HG02885 (cell line): ENCODE measurements around the gene CDCA3.
"Not testable (repeated sequence)": the region's sequence is repeated elsewhere in the genome, so short reads cannot be mapped to it uniquely, and the experiment has no call there.

ENCODE experiments used
- ATAC-seq: cut with Tn5 transposase; IDR thresholded peaks from one replicate; pipeline ENCODE4 v1.9.1; 2021; ENCODE audit warnings: mild to moderate bottlenecking; ENCODE audit not compliant: unreplicated experiment, poor library complexity

Gene CDCA3

GRCh38 chr12:6873094-6874014, 22.3 kb upstream of the CDCA3 start, which contains the start of gene SPSB2:
Gene SPSB2 (minus strand): TSS chr12:6873303. CDS start chr12:6872901, 402 bp downstream.
- ATAC-seq = peak; percentile 82

DNA sequence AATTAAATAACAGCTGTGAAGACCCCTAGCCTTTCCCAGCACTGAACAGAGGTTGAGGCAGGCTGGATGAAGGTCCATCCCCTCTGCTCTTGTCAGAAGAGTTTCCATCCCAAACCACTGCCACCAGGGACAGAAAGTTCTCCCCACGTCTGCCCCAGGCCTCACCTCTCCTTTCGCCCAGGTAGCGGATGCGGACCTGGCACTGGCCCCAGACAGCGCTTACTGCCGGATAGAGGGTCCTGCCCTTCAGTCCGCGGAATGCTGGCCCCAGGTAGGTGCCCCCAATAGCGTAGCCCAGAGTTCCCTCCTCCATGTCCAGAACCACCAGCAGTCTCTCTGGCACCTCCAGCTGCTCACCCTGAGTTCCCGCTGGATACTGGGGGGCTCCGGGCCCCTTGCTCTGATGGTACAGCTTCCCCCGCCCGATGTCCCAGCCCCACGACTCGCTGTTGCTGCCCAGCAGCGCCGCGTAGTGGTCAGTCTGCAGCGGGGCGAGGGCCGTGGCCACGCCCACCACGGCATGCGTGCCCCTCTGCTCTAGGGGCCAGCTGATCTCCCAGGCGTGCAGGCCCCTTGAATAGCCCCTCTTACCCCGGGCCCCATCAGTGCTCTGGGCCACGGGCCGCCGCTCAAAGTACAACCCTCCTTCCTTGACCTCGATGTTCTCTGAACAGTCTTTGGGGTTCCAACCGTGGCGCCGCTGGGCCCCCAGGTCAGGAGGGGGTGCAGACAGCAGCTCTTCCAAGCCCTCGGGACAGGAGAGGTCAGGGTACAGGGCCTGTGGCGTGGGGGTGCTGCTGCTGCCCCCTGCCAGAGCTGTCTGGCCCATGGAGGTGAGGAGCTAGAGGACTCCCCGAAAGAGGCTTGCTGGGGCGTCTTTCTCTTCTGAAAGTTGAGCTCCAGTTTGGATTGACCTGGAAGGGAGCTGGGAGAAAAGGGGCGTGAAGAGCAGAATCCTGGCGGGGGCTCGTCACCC, 21.3 kb upstream of the CDCA3 start:
- ATAC-seq = peak; percentile 29

DNA sequence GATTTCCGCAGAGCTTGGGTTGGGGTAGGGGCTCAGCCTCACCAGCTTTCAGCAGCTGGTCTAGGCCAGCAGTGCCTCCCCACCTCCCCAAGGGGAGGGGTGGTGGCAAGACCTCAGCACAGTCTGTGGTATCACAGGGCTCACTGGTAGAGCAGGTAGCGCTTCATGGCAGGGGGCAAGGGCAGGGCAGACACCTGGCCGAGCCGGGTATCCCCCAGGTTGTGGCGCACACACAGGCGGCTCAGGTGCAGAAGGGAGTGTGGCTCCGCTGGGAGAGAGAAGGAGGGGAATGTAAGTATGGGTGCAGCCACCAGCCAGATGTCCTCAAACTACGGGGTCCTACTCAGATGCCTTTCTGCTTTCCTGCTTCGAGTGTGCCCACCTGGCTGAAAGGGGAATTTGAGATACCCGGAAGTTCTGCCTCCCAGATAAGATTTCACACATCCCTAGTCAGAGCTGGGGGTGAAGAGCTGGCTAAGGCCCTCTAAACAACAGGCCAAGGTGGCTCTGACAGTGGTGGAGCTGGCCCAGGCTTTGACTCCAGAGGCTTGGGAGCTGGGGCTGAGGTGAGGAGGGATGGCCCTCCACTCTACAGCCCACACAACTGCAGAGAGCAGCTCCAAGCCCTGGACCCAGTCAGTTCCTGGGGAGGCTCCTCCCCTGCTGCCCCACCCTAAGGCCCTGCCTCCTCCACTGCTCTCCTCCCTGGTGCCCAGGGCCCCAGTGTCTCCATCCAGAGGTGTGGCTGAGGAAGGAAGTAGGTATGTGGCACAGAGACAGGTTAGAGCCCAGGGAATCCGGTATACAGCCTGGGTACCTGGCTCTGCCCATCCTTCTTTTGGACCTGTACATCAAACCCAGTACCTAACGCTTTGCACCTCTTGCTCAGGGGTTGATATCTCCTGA, 20.2 kb upstream of the CDCA3 start:
- ATAC-seq = no peak

GRCh38 chr12:6870304-6870703, 19.2 kb upstream of the CDCA3 start:
- ATAC-seq = not testable (repeated sequence)

- ATAC-seq = no peak
Observed at GRCh38 chr12:6869049-6870021, 18.2 kb upstream of the CDCA3 start.

GRCh38 chr12:6868211-6869048, 17.3 kb upstream of the CDCA3 start:
- ATAC-seq = no peak

DNA sequence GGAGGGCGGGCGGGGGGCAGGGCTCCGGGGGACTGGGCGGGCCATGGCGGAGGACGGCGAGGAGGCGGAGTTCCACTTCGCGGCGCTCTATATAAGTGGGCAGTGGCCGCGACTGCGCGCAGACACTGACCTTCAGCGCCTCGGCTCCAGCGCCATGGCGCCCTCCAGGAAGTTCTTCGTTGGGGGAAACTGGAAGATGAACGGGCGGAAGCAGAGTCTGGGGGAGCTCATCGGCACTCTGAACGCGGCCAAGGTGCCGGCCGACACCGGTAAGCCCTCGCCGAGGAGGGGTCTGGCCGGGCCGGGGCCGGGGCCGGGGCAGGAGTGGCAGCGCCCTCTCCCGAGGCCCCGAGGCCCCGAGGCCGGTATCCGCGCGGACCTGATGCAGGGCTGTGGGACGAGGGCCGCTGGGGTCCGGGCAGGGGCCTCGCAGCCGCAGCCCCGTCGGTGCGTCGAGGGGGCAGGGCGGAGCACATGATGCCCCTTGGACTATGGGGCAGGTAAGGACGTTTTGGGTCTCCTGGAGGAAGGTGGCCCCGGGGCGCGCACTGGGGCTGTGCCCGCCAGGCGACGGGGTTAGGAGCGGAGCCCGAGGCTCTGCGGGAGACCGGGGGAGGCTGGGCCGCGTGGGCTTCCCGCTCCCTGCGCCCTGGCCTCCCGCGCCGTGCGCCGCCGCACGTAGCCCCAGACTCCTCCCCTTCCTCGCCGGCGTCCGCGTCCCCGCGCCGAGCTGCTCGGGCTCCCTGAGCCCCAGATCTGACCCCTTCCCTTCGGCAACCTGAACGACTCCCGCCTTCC, 16.5 kb upstream of the CDCA3 start, which contains the start of gene TPI1:
Gene TPI1, plus strand, starts transcription at position 119 of the 798 bp plus-strand sequence. Its CDS starts 36 bp downstream, at position 155.
- ATAC-seq = peak; percentile 67

GRCh38 chr12:6866920-6867412, 15.9 kb upstream of the CDCA3 start:
- ATAC-seq = peak; percentile 2

DNA sequence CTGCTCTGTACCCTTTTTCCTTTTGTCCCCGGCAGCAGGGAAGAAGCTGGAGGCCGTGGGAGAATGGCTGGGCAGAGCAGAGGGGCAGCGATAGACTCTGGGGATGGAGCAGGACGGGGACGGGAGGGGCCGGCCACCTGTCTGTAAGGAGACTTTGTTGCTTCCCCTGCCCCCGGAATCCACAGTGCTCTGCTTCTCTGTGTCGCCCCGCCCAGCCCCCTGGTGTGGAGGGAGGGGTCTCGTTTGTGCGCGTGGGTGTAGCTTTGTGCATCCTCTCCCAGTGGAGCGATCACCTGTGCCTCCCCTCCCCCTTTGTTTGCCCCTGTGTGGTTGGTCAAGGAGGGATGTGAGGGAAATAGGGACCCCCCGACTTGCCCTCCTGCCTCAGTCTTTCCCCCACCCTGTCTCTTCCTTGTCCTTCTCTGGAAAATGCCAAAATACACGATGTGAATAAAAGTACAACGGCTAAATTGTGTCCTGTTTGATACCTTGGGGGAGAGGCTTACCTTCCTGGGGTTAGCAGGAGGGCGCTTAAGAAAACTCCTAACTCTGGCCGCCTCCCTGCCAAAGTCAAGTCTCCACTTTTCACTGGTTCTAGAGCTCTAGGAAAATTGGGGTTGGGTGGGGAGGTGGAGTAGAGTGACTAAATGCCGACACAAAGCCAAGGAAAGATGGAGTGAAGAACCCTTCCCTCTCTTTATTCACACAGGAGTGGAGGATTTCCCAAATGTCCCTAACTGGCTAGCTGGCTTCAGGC, 15.3 kb upstream of the CDCA3 start:
- no peak for ATAC-seq

- ATAC-seq = not testable (repeated sequence)
Observed at GRCh38 chr12:6865307-6865706, 14.2 kb upstream of the CDCA3 start.

DNA sequence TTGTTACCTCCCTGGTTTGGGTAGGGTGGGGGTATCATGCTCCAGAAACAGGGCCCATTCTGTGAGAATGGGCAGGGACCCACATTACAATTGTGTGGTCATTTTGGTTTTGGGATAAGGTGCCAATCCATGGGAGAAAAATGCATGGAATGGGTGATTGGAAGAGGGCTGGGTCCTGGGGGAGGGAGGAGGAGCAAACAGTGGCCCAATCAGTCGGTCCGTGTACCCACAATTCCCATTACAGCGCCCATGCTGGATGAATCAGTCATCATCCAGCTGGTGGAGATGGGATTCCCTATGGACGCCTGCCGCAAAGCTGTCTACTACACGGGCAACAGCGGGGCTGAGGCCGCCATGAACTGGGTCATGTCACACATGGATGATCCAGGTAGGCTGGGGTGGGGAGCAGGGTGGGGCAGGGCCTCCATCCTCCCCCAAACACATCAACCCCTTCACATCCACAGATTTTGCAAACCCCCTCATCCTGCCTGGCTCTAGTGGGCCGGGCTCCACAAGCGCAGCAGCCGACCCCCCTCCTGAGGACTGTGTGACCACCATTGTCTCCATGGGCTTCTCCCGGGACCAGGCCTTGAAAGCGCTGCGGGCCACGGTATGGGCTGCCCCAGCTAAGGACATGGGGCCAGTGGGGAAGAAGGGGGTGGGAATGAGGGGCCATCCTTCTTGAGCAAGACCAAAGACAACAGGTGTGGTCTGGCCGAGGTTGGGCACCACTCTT, 12.7 kb upstream of the CDCA3 start:
- ATAC-seq = no peak

GRCh38 chr12:6863033-6863432, 11.9 kb upstream of the CDCA3 start:
- ATAC-seq = no peak

GRCh38 chr12:6861391-6861790, 10.3 kb upstream of the CDCA3 start:
- ATAC-seq = no peak

- no peak for ATAC-seq
Observed at GRCh38 chr12:6860942-6861341, 9.9 kb upstream of the CDCA3 start.

GRCh38 chr12:6860116-6860515, 9.0 kb upstream of the CDCA3 start:
- no peak for ATAC-seq
